HPDE6-E6E7 (cell line): ENCODE data around the gene ANKRD17.

Experiments used
- DNase-seq: peaks from one replicate; pipeline ENCODE4 v3.0.0; 2011; ENCODE audit warnings: missing footprints; ENCODE audit errors: extremely low spot score

Gene ANKRD17

DNA sequence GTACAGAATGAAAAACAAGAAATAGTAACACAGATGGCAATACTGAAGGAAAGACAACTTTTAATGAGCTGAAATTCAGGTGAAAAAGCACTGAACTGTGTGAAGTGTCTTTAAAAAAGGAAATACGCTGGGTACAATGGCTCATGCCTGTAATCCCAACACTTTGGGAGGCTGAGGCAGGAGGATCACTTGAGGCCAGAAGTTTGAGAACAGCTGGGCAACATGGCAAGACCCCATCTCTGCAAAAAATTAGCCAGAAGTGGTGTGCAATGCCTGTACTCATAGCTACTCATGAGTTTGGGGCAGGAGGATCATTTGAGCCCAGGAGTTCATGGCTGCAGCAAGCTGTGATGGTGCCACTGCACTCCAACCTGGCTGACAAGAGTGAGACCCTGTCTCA is 129.3 kb downstream of the ANKRD17 start:
- DNase-seq, result no peak

DNA sequence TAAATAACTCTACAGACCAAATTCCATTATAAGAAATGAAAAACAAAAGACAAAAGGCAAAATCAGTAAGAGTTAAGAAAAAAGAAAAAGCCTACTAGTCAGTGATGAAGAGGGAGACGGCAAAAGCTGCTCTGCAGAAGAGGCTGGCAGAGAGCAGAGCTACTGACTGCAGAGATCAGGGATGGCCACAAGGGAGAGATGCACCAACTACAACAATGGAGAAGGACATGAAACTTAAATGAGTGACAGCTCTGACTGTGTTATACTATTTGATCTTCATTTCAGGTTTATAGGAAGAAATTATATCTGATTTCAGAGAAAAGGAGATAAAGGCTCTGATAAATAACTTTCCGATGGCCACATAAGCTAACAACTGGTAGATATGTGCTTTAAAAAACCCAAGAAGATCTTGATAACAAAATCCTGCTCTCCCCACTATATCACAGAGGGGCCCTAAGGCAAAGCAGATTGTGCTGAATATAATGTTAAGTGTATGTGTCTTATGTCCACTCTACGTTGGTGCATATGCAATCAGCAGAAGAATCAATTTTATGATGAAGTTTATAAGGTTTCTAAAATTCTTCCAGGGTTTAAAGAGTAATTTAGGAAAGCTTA is 130.7 kb downstream of the ANKRD17 start:
- DNase-seq, result peak; percentile 12

GRCh38 chr4:73109493-73109892 is 149.1 kb downstream of the ANKRD17 start:
- no peak for DNase-seq

GRCh38 chr4:73104695-73105094 is 153.9 kb downstream of the ANKRD17 start:
- DNase-seq, result no peak

GRCh38 chr4:73103799-73104503 is 154.6 kb downstream of the ANKRD17 start:
- DNase-seq, result no peak

GRCh38 chr4:73099143-73099542 is 159.5 kb downstream of the ANKRD17 start:
- no peak for DNase-seq

DNA sequence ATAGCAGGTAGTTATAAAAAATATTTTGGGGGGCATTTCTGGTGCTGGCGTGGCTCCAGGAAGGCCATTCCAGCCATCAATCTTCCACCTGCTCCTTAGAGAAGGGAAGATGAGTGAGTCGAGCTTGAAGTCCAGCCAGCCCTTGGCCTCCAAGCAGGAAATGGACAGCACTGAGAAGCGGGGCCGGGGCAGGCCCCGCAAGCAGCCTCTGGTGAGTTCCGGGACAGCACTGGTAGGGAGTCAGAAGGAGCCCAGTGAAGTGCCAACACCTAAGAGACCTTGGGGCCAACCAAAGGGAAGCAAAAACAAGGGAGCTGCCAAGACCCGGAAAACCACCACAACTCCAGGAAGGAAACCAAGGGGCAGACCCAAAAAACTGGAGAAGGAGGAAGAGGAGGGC is 159.9 kb downstream of the ANKRD17 start:
- DNase-seq, result no peak

GRCh38 chr4:73098016-73098415 is 160.6 kb downstream of the ANKRD17 start:
- no peak for DNase-seq

GRCh38 chr4:73092868-73093267 is 165.7 kb downstream of the ANKRD17 start:
- no peak for DNase-seq

DNA sequence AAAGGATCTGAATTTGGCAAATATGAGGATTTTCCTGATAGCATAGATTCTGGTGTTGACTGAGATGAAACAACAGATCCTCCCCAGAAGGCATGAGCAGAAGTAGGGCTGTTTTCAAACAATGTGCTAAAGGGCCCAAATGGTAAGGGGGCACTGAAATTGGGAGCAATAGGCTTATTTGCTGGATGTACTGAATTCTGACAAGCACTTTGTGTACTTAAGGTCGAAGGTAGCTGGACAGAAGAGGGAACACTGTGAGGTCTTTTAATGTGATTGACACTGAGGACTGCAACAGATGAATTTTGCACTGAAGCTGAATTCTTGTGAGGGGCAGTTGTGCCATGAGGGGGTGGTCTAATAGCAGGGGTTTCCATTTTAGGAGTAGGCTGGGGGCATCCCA is 167.9 kb downstream of the ANKRD17 start:
- DNase-seq, result no peak

DNA sequence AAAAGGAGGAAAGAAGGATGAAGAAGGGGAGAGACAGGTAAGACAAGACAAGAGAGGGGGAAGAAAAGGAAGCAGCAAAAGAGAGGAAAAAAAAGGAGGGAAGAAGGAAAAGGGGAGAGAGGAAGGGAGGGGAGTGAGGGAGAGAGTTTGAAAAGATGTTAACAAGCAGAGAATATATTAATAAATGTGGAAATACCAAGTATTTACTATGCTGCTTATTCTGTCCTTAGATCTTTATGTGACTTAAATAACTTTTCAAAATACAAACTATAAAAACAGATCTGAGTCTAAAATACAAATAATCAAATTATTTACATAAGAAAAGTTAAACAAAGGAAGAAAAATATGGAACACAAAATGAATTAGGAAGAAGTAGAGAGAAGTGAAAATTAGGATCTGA is 170.7 kb downstream of the ANKRD17 start:
- DNase-seq, result no peak

- no peak for DNase-seq
Observed at GRCh38 chr4:73086095-73086868, 172.3 kb downstream of the ANKRD17 start.

- no peak for DNase-seq
Observed at GRCh38 chr4:73080789-73081188, 177.8 kb downstream of the ANKRD17 start.

GRCh38 chr4:73075832-73076231 is 182.8 kb downstream of the ANKRD17 start:
- no peak for DNase-seq

GRCh38 chr4:73070074-73070390 is 188.6 kb downstream of the ANKRD17 start:
- DNase-seq, result no peak

GRCh38 chr4:73069338-73070073 is 189.1 kb downstream of the ANKRD17 start, which contains the start of gene COX18:
Gene COX18, minus strand, starts transcription at chr4:73069716. Its CDS starts 67 bp downstream, at chr4:73069649.
- peak; percentile 99 for DNase-seq

- DNase-seq, result peak; percentile 15
Observed at GRCh38 chr4:73068491-73069337, 189.9 kb downstream of the ANKRD17 start.

DNA sequence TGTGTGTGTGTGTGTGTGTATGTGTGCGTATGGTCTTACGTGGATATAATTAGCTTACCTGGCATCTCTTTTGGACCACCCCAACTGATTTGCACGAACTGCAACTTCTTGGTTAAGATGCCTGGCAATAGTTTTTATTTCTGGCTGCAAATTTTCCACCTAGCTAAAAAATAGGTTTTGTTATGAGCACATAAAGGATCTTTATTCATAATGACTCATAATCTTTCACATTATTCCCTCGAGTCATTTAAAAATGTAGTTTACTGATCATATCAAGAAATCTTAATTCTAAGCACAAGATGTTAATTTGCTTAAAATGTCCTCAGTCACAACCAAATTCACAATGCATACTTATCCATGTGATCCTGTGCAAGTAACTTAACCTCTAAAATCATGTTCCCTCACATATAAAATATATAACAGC is 190.6 kb downstream of the ANKRD17 start:
- DNase-seq, result peak; percentile 8

DNA sequence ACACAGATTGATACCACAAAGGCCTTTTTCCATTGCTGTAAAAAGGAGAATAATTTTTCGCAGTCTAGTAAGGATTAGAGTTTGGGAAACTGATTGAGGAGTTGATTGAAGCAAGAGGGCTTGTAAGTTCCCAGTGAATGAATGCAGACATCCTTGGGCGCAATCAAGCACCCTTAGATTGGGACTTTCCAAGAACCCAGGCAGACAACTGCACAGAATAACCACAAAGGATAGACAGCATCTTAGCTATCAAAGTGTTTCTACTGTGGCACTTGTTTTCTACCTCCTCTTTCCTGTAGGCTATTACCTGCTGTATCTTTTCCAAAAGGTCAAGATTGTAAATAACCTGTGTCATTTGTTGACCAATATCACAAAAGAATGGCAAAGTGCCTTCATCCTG is 191.7 kb downstream of the ANKRD17 start:
- no peak for DNase-seq

GRCh38 chr4:73066445-73066844 is 192.2 kb downstream of the ANKRD17 start:
- no peak for DNase-seq

DNA sequence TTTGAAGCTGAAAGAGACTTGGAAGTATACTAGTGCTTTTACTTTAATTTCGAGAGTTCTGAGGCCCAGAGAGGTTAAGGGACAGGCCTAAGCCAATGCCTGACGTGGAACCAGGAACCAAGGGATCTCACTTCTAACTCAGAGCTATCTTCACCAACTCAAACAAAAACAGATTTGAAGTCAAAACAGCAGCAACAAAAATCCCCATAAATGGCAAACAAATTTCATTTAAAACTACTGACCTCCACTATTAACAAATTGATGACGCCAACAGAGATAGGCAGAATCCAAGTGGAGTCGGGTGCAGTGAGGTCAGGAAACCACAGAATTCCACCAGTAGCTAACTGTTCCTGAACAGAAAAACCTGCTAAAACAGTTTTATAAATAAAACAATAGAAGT is 194.1 kb downstream of the ANKRD17 start:
- no peak for DNase-seq
